ENCODE measurements around the gene BAZ2A. TPM values are rescaled to one million over a fixed set of nuclear protein-coding genes. Genes with fewer than 3 reads are reported as not detected.

The BAZ2A gene
- total RNA-seq, 2 donors from 2014 or later: 38.6 to 42.7 TPM

GRCh38 chr12:56670836-56671235, 40.7 kb upstream of the BAZ2A start:
- Histone ChIP-seq H3K4me3 (no peak overlapping the region), H3K4me1 (peaks cover 0 to 13% of the 10 kb centered on the region in 2 donors), H3K36me3 (peaks cover 62% of the 10 kb centered on the region), H3K27me3 (no peaks in the 10 kb centered on the region), H3K9me3 (no peaks in the 10 kb centered on the region), H3K27ac (no peak overlapping the region)
- no peak for TF ChIP-seq CTCF (IDR thresholded peaks at IDR 0.05)
- no peak for DNase-seq (ENCODE audit: low spot score)

- no peak overlapping the region for H3K27ac ChIP-seq
- H3K4me1 ChIP-seq: peaks cover 0 to 7% of the 10 kb centered on the region in 2 donors
- no peaks in the 10 kb centered on the region for H3K27me3 ChIP-seq
- H3K36me3 ChIP-seq: peaks cover 89% of the 10 kb centered on the region
- no peaks in the 10 kb centered on the region for H3K9me3 ChIP-seq
- no peak for DNase-seq (ENCODE audit: low spot score)
- H3K4me3 ChIP-seq: no peak overlapping the region
- no peak for TF ChIP-seq CTCF (IDR thresholded peaks at IDR 0.05)
Measured at GRCh38 chr12:56668197-56668457, 38.0 kb upstream of the BAZ2A start.

- no peaks in the 10 kb centered on the region for H3K9me3 ChIP-seq
Measured at GRCh38 chr12:56661979-56662638, 32.0 kb upstream of the BAZ2A start.

GRCh38 chr12:56661560-56661959, 31.4 kb upstream of the BAZ2A start:
- H3K4me3 ChIP-seq: no peak overlapping the region
- H3K27ac ChIP-seq: no peak overlapping the region
- H3K36me3 ChIP-seq: peaks cover 40% of the 10 kb centered on the region
- H3K27me3 ChIP-seq: no peaks in the 10 kb centered on the region
- DNase-seq (ENCODE audit: low spot score): no peak
- TF ChIP-seq CTCF (IDR thresholded peaks at IDR 0.05): no peak
- H3K9me3 ChIP-seq: no peaks in the 10 kb centered on the region
- H3K4me1 ChIP-seq: no peaks in the 10 kb centered on the region

More at GRCh38 chr12:56661979-56662638, 32.0 kb upstream of the BAZ2A start:
- no peaks in the 10 kb centered on the region for H3K4me1 ChIP-seq
- TF ChIP-seq CTCF (IDR thresholded peaks at IDR 0.05): no peak
- no peak for DNase-seq (ENCODE audit: low spot score)
- H3K36me3 ChIP-seq: peaks cover 45% of the 10 kb centered on the region
- no peak overlapping the region for H3K27ac ChIP-seq
- H3K27me3 ChIP-seq: no peaks in the 10 kb centered on the region
- H3K4me3 ChIP-seq: no peak overlapping the region

- DNase-seq (ENCODE audit: low spot score): no peak
- H3K36me3 ChIP-seq: peaks cover 14% of the 10 kb centered on the region
- no peak for TF ChIP-seq CTCF (IDR thresholded peaks at IDR 0.05)
- H3K9me3 ChIP-seq: peaks cover 0 to 2% of the 10 kb centered on the region in 2 donors
- no peak overlapping the region for H3K27ac ChIP-seq
- H3K4me3 ChIP-seq: no peak overlapping the region
- no peaks in the 10 kb centered on the region for H3K27me3 ChIP-seq
- H3K4me1 ChIP-seq: no peaks in the 10 kb centered on the region
Measured at GRCh38 chr12:56658921-56659320, 28.8 kb upstream of the BAZ2A start.
